Breast epithelium (tissue), 3 donors: Measurements from ENCODE around the gene CNR1.

Source experiments
- CTCF ChIP-seq, 3 donors: fragments of 450-650 bp; IDR thresholded peaks; one replicate each; pipeline ENCODE4 v1.5.1; 2016 to 2017; ENCODE audit warnings: antibody characterized with exemption in 3 of 3, mild to moderate bottlenecking in 3 of 3, moderate library complexity in 3 of 3
- POLR2A ChIP-seq: fragments of 450-650 bp; IDR thresholded peaks from one replicate; pipeline ENCODE4 v1.6.1; 2016; ENCODE audit warnings: antibody characterized with exemption, mild to moderate bottlenecking, moderate library complexity
- POLR2AphosphoS5 ChIP-seq, 3 donors: sonication (generic); formaldehyde crosslinking; IDR thresholded peaks; one replicate each; pipeline ENCODE4 v1.6.1; 2017; ENCODE audit warnings: antibody characterized with exemption in 3 of 3

DNA sequence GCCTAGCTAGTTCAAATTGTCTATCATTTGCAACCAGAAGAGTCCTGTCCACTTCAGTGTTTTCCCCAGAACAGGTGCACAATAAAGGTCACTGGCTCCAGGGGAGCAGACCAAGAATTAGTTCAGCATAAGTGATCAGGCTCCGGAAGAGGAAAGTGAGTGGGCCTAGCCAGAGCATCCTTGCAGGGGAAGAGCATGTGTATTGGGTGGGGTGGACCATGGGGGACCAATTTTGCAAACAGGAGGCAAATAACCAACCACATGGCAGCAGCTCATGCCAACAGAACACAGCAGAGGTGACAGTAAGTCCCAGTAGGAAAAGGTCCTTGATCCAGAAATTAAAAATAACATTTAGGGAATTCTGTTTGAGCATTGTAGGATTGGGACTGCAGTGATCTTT, 43.2 kb upstream of the CNR1 start:
- TF ChIP-seq POLR2A (no peak), CTCF (IDR thresholded peaks at IDR 0.05) (no peak), POLR2AphosphoS5 (IDR thresholded peaks at IDR 0.05) (no peak)
